A673 (cell line): Measurements from ENCODE around the gene ISCU.

Experiments used
- EZH2 ChIP-seq: fragments of 200-600 bp; sonication (generic); IDR thresholded peaks from 2 replicates; pipeline ENCODE4 v1.6.1; 2017; ENCODE audit warnings: borderline replicate concordance, low read depth, mild to moderate bottlenecking, mixed read lengths, antibody characterized with exemption, low read length; ENCODE audit not compliant: poor library complexity, severe bottlenecking
- TF ChIP-seq, protein P1 (sequence below): fragments of 300-800, 200-600 bp; sonication (generic); conservative IDR thresholded peaks from 2 replicates; pipeline ENCODE4 v1.5.1; 2017; ENCODE audit warnings: low read depth, mild to moderate bottlenecking, antibody characterized with exemption, low read length, moderate library complexity, mixed read lengths

GRCh38 chr12:108564724-108565123 is 2.3 kb downstream of the ISCU start:
- TF ChIP-seq, protein P1, sequence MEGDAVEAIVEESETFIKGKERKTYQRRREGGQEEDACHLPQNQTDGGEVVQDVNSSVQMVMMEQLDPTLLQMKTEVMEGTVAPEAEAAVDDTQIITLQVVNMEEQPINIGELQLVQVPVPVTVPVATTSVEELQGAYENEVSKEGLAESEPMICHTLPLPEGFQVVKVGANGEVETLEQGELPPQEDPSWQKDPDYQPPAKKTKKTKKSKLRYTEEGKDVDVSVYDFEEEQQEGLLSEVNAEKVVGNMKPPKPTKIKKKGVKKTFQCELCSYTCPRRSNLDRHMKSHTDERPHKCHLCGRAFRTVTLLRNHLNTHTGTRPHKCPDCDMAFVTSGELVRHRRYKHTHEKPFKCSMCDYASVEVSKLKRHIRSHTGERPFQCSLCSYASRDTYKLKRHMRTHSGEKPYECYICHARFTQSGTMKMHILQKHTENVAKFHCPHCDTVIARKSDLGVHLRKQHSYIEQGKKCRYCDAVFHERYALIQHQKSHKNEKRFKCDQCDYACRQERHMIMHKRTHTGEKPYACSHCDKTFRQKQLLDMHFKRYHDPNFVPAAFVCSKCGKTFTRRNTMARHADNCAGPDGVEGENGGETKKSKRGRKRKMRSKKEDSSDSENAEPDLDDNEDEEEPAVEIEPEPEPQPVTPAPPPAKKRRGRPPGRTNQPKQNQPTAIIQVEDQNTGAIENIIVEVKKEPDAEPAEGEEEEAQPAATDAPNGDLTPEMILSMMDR, result no peak
- TF ChIP-seq EZH2, result no peak
